ENCODE results near the gene PROSER2.

DNA sequence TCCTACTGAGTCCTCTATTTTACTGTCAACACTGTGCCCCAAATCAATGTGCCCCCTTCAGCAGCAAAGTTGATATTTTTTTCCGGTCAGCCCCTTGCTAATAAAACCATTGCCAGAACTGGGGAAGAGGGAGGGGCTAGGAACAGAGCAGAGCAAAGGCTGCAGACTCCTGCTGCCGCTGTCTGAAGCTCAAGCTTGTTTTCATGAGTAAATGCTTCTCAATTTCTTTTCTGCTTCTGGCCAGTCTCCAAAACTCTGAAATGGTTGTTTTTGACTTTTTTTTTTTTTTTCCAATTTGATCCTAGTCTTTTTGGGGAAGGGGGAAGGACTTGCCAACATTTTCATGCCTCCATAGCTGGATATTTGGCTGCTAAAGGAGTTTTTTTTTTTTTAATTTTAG, 26.7 kb upstream of the PROSER2 start:
- TF ChIP-seq, protein P1, sequence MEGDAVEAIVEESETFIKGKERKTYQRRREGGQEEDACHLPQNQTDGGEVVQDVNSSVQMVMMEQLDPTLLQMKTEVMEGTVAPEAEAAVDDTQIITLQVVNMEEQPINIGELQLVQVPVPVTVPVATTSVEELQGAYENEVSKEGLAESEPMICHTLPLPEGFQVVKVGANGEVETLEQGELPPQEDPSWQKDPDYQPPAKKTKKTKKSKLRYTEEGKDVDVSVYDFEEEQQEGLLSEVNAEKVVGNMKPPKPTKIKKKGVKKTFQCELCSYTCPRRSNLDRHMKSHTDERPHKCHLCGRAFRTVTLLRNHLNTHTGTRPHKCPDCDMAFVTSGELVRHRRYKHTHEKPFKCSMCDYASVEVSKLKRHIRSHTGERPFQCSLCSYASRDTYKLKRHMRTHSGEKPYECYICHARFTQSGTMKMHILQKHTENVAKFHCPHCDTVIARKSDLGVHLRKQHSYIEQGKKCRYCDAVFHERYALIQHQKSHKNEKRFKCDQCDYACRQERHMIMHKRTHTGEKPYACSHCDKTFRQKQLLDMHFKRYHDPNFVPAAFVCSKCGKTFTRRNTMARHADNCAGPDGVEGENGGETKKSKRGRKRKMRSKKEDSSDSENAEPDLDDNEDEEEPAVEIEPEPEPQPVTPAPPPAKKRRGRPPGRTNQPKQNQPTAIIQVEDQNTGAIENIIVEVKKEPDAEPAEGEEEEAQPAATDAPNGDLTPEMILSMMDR (IDR thresholded peaks at IDR 0.05) = no peak
- no peak for TF ChIP-seq POLR2A (IDR thresholded peaks at IDR 0.05)
- TF ChIP-seq POLR2AphosphoS5 (IDR thresholded peaks at IDR 0.05) = no peak
